Activated CD8-positive, alpha-beta T cell treated with anti-CD3 and anti-CD28 coated beads, Interleukin-2, amount 10 ng/mL, durations not matched to agents 7 days and 5 days (primary cell): ENCODE results near the gene LDB3. TPM values are rescaled to one million over a fixed set of nuclear protein-coding genes. Genes with fewer than 3 reads are reported as not detected.
A peak's percentile ranks its signal among the peaks of the same experiment; 100 is the strongest.

Experiments used
- ATAC-seq: fragments of 150-1000 bp; cut with Tn5 transposase; one replicate; pipeline ENCODE4 v1.10.0; 2021; ENCODE audit warnings: moderate library complexity
- CTCF ChIA-PET: fragments of 350-600 bp; sonication (Branson Sonifier 250); formaldehyde crosslinking; loops from one replicate; lab custom pipeline; 2021; ENCODE audit warnings: antibody characterized with exemption; lab: Charles Lee
- POLR2A ChIA-PET: fragments of 350-600 bp; sonication (Branson Sonifier 250); formaldehyde crosslinking; loops from one replicate; lab custom pipeline; 2021; ENCODE audit warnings: antibody characterized with exemption; lab: Charles Lee
- DNase-seq: peaks from one replicate; pipeline ENCODE4 v3.0.0-alpha.2; 2020
- H3K27ac Mint-ChIP-seq: one replicate; pipeline ENCODE4 v1.8.0; 2021; ENCODE audit warnings: mild to moderate bottlenecking, mixed read lengths
- H3K27me3 Mint-ChIP-seq: one replicate; pipeline ENCODE4 v1.8.0; 2021; ENCODE audit warnings: low read depth, mixed read lengths
- H3K36me3 Mint-ChIP-seq: one replicate; pipeline ENCODE4 v1.8.0; 2021; ENCODE audit warnings: low read depth, mixed read lengths
- H3K4me1 Mint-ChIP-seq: one replicate; pipeline ENCODE4 v1.8.0; 2021; ENCODE audit warnings: low read depth, mixed read lengths
- H3K4me3 Mint-ChIP-seq: one replicate; pipeline ENCODE4 v1.8.0; 2021; ENCODE audit warnings: mild to moderate bottlenecking, mixed read lengths
- H3K9me3 Mint-ChIP-seq: one replicate; pipeline ENCODE4 v1.8.0; 2022; ENCODE audit warnings: mixed read lengths; ENCODE audit not compliant: insufficient read depth
- total RNA-seq, 2 experiments: library from RNA; stranded (reverse); gene quantifications; one replicate each; pipeline ENCODE4 v1.2.3, GENCODE V29; 2021

The LDB3 gene
- total RNA-seq, 2 experiments from 2014 or later, result 0.05 TPM; not detected in 1

DNA sequence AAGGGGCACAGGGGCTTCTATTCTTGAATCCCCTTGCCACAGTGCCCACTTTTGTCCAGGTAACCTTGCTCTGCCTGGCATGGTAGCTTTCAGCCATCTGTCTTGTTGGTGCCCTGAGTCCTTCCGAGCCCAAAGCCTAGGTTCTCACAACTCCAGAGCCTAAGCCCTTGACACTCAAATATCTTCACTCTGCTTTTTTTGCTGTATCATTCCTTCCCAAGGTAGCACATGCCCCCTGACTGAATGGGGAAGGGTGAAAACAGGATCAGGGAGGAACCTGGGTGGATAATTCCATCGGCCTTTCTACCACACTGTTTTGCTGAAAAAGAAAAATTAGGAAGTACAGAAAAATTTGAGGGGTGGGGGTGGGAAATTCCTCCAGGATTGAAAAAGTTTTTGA, 37.6 kb downstream of the LDB3 start:
- ATAC-seq, result no peak
- CTCF ChIA-PET, result no interaction called here
- no peak for DNase-seq
- Mint-ChIP-seq H3K27ac (no peak overlapping the region), H3K4me1 (peaks cover 8% of the 10 kb centered on the region), H3K27me3 (peaks cover 2% of the 10 kb centered on the region), H3K4me3 (no peak overlapping the region), H3K36me3 (no peaks in the 10 kb centered on the region), H3K9me3 (no peaks in the 10 kb centered on the region)
- POLR2A ChIA-PET, result no interaction called here

GRCh38 chr10:86706401-86706841, 38.1 kb downstream of the LDB3 start:
- H3K4me1 Mint-ChIP-seq, result peaks cover 10% of the 10 kb centered on the region
- H3K4me3 Mint-ChIP-seq, result no peak overlapping the region
- no peaks in the 10 kb centered on the region for H3K9me3 Mint-ChIP-seq
- ATAC-seq (no peak), DNase-seq (no peak)
- no peaks in the 10 kb centered on the region for H3K36me3 Mint-ChIP-seq
- no peak overlapping the region for H3K27ac Mint-ChIP-seq
- H3K27me3 Mint-ChIP-seq, result peaks cover 2% of the 10 kb centered on the region
- CTCF ChIA-PET, result no interaction called here
- POLR2A ChIA-PET, result no interaction called here

DNA sequence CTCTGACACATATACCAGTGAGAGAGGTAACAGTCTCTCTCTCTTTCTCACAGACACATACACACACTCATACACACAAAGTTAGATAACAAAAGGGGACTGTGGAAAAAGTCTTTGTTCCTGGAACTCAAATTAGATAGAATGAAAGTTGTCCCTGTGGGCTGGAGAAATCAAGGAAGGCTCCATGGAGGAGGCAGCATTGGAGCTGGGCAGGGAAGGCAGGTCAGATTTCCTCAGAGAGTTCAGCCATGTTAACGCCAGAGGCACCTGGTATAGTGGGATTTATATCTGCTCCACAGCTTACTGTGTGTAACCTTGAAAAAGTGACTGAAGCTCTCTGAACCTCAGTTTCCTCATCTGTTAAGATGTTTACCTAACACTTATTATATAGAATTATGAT, 38.7 kb downstream of the LDB3 start:
- no peaks in the 10 kb centered on the region for H3K36me3 Mint-ChIP-seq
- no peak overlapping the region for H3K4me3 Mint-ChIP-seq
- no peaks in the 10 kb centered on the region for H3K9me3 Mint-ChIP-seq
- H3K27me3 Mint-ChIP-seq, result peaks cover 2% of the 10 kb centered on the region
- H3K4me1 Mint-ChIP-seq, result peaks cover 10% of the 10 kb centered on the region
- ChIA-PET CTCF (no interaction called here), POLR2A (no interaction called here)
- no peak overlapping the region for H3K27ac Mint-ChIP-seq
- DNase-seq (no peak), ATAC-seq (no peak)

DNA sequence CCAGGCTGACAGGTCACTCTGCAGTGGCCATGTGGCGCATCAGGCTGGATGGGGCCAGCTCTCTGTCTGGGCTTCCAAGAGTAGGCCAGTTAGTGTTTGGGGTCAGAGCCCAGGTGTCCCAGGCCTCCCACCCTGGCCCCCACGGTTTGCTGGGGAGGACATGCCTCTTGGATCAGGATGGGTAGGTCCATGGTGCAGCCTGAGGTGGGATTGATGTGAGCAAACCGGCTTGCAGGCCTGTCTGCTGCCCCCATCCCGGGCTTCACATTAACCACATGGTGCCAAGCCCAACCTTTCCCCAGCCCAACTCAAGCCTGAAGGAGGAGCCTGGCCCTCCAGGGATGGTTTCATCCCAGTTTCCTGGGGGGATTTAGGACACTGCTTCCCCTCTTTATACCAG, 39.2 kb downstream of the LDB3 start:
- peaks cover 14% of the 10 kb centered on the region for H3K4me1 Mint-ChIP-seq
- no peak overlapping the region for H3K27ac Mint-ChIP-seq
- H3K4me3 Mint-ChIP-seq, result no peak overlapping the region
- DNase-seq, result no peak
- H3K36me3 Mint-ChIP-seq, result no peaks in the 10 kb centered on the region
- CTCF ChIA-PET, result interaction anchor here (1.5 kb wide), 1 partner anchor 192 kb away, joined by 4 read pairs; no protein-coding TSS in a partner anchor
- POLR2A ChIA-PET, result no interaction called here
- ATAC-seq, result no peak
- H3K27me3 Mint-ChIP-seq, result no peaks in the 10 kb centered on the region
- no peaks in the 10 kb centered on the region for H3K9me3 Mint-ChIP-seq

GRCh38 chr10:86708068-86708782, 39.9 kb downstream of the LDB3 start:
- peaks cover 14% of the 10 kb centered on the region for H3K4me1 Mint-ChIP-seq
- ATAC-seq (no peak), DNase-seq (no peak)
- no peaks in the 10 kb centered on the region for H3K36me3 Mint-ChIP-seq
- CTCF ChIA-PET, result interaction anchor here (0.7 to 1.5 kb wide), 2 partner anchors 191 to 200 kb away, joined by 3 to 4 read pairs; no protein-coding TSS in a partner anchor
- POLR2A ChIA-PET, result no interaction called here
- no peaks in the 10 kb centered on the region for H3K9me3 Mint-ChIP-seq
- H3K27ac Mint-ChIP-seq, result no peak overlapping the region
- H3K27me3 Mint-ChIP-seq, result no peaks in the 10 kb centered on the region
- no peak overlapping the region for H3K4me3 Mint-ChIP-seq

DNA sequence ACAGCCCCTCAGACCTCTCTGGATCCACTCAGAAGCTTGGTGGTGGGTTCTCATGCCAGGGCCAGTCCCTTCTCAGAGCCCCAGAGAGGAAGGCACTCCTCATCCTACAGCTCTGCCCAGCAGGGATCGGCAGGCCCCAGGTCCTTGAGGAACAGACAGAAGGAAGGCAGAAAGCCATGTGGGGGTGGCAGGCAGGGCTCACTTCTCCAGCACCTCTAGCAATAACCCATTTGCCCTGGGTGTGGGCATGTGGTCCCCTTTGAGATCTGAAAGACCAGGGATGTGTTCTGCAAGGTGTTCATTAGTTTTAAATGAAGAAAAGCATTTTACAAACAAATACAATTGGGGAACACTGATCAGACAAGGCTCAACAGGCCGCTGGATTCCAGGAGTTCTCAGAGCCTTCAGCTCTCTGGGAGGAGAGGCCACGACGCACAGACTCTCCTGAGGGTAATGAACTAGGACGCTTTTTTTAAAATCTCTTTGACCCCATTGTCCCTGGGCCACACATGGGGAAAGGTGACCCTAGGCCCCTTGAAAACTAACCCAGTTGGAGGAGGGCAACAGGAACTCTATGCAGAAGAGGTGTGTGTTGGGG, 40.6 kb downstream of the LDB3 start:
- no peak for DNase-seq
- Mint-ChIP-seq H3K4me1 (peaks cover 14% of the 10 kb centered on the region), H3K27ac (no peak overlapping the region), H3K9me3 (no peaks in the 10 kb centered on the region), H3K4me3 (no peak overlapping the region), H3K36me3 (no peaks in the 10 kb centered on the region), H3K27me3 (no peaks in the 10 kb centered on the region)
- ChIA-PET CTCF (interaction anchor here (0.7 to 1.5 kb wide), 2 partner anchors 191 to 200 kb away, joined by 3 to 4 read pairs; no protein-coding TSS in a partner anchor), POLR2A (no interaction called here)
- ATAC-seq, result no peak

GRCh38 chr10:86709396-86710185, 41.3 kb downstream of the LDB3 start:
- Mint-ChIP-seq H3K27me3 (no peaks in the 10 kb centered on the region), H3K27ac (no peak overlapping the region), H3K4me1 (peaks cover 14% of the 10 kb centered on the region), H3K36me3 (no peaks in the 10 kb centered on the region), H3K9me3 (no peaks in the 10 kb centered on the region), H3K4me3 (peak overlapping the region; percentile 73)
- ChIA-PET CTCF (no interaction called here), POLR2A (interaction anchor here (0.5 kb wide), 1 partner anchor 308 kb away, joined by 3 read pairs; no protein-coding TSS in a partner anchor)
- DNase-seq (no peak), ATAC-seq (no peak)

GRCh38 chr10:86710987-86711512, 42.7 kb downstream of the LDB3 start:
- peak overlapping the region; percentile 92 for H3K27ac Mint-ChIP-seq
- H3K4me1 Mint-ChIP-seq, result peaks cover 14% of the 10 kb centered on the region
- H3K9me3 Mint-ChIP-seq, result no peaks in the 10 kb centered on the region
- peak overlapping the region; percentile 73 for H3K4me3 Mint-ChIP-seq
- CTCF ChIA-PET, result interaction anchor here (1.0 to 2.7 kb wide), 4 partner anchors 10 to 88 kb away, joined by 3 to 10 read pairs (median 7); no protein-coding TSS in a partner anchor
- ATAC-seq, result peak; percentile 93
- no peaks in the 10 kb centered on the region for H3K36me3 Mint-ChIP-seq
- H3K27me3 Mint-ChIP-seq, result no peaks in the 10 kb centered on the region
- POLR2A ChIA-PET, result interaction anchor here (1.1 to 2.8 kb wide), 3 partner anchors 16 to 310 kb away, joined by 3 to 14 read pairs (median 3); partner anchors contain the start of gene BMPR1A
- peak; percentile 87 for DNase-seq

DNA sequence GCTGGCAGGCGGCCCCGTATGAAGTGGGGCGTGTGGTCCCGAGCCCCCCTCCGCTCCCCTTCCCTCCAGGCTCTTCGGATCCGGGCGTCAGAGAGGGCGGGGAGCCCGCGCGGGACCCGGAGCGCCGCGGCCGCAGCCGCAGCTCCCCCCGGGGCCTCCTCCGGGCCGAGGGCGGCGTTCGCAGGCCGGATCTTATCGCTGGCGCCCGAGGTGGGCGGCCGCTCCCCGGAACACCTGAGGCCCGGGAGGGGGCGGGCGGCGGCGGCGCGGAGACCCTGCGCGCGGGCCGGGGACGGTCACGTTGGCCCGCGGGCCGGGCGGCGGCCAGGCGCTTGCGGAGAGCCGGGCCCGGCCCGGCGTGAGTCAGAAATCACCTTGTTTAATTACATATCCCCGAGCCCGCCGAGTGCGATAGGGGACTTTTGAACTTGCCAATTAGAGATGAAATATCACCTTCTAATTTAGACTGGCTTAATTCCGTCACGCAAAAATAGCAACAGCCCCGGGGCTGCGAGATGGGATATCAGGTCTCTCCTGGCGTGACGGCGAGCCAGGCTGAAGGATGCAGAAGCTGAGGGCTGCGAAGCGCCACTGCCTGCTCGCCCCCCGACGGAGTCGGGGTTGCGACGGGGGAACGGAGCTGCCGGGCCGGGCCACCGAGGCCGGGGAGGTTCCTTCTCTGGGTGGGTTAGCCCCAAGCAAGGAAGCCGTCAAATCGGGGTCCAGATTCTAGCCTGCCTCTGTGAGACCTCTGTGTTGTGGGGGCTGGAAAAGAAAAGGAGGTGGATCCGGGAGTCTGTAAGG, 43.4 kb downstream of the LDB3 start:
- no peaks in the 10 kb centered on the region for H3K36me3 Mint-ChIP-seq
- peak overlapping the region; percentile 80 for H3K4me3 Mint-ChIP-seq
- ChIA-PET POLR2A (interaction anchor here (0.9 to 2.8 kb wide), 5 partner anchors 17 to 311 kb away, joined by 3 to 14 read pairs (median 3); partner anchors contain the start of gene BMPR1A), CTCF (interaction anchor here (0.9 to 2.7 kb wide), 9 partner anchors 9 to 311 kb away, joined by 3 to 10 read pairs (median 6); partner anchors contain the start of gene BMPR1A)
- H3K9me3 Mint-ChIP-seq, result no peaks in the 10 kb centered on the region
- H3K27ac Mint-ChIP-seq, result peak overlapping the region; percentile 90
- ATAC-seq, result peak; percentile 68
- peaks cover 14% of the 10 kb centered on the region for H3K4me1 Mint-ChIP-seq
- H3K27me3 Mint-ChIP-seq, result no peaks in the 10 kb centered on the region
- DNase-seq, result peak; percentile 56

GRCh38 chr10:86712317-86712707, 44.0 kb downstream of the LDB3 start:
- CTCF ChIA-PET, result interaction anchor here (0.6 to 2.7 kb wide), 10 partner anchors 9 to 312 kb away, joined by 3 to 10 read pairs (median 5); partner anchors contain the start of gene BMPR1A
- DNase-seq, result peak; percentile 28

More at GRCh38 chr10:86712317-86712707, 44.0 kb downstream of the LDB3 start:
- ATAC-seq, result no peak
- Mint-ChIP-seq H3K9me3 (no peaks in the 10 kb centered on the region), H3K27ac (peak overlapping the region; percentile 90), H3K4me3 (peak overlapping the region; percentile 80), H3K27me3 (no peaks in the 10 kb centered on the region), H3K4me1 (peaks cover 14% of the 10 kb centered on the region), H3K36me3 (no peaks in the 10 kb centered on the region)
- POLR2A ChIA-PET, result interaction anchor here (0.9 to 2.8 kb wide), 5 partner anchors 17 to 311 kb away, joined by 3 to 14 read pairs (median 3); partner anchors contain the start of gene BMPR1A
